ENCODE results near the gene IL4I1. TPM values are rescaled to one million over a fixed set of nuclear protein-coding genes. Genes with fewer than 3 reads are reported as not detected.

Gene IL4I1
- polyA plus RNA-seq, 2 donors = 0.18 to 0.45 TPM

GRCh38 chr19:49875177-49875576, 21.5 kb downstream of the IL4I1 start:
- Histone ChIP-seq H3K9me3 (ENCODE audit: control insufficient read depth in 2 of 2, insufficient read depth in 1 of 2, low read depth in 1 of 2, low read length in 1 of 2) (no peaks in the 10 kb centered on the region), H3K4me3 (ENCODE audit: low read depth in 1 of 2, low read length in 2 of 2) (peak overlapping the region; percentile 94 to 96), H3K27ac (ENCODE audit: low read depth in 2 of 2, low read length in 1 of 2) (peak overlapping the region in 1 of 2 donors; percentile 98), H3K27me3 (ENCODE audit: control insufficient read depth in 1 of 2, insufficient read depth in 2 of 2, low read length in 2 of 2) (no peaks in the 10 kb centered on the region), H3K4me1 (ENCODE audit: control insufficient read depth in 2 of 2, insufficient read depth in 2 of 2, low read length in 1 of 2) (peaks cover 2 to 15% of the 10 kb centered on the region in 2 donors), H3K36me3 (ENCODE audit: control insufficient read depth in 2 of 2, insufficient read depth in 2 of 2, low read length in 1 of 2) (peaks cover 11 to 13% of the 10 kb centered on the region in 2 donors)
- WGBS, 2 donors = 76 to 84% methylated on average over 4 of the region's 4 CpGs

GRCh38 chr19:49874503-49875157, 22.1 kb downstream of the IL4I1 start:
- H3K27me3 ChIP-seq (ENCODE audit: control insufficient read depth in 1 of 2, insufficient read depth in 2 of 2, low read length in 2 of 2) = no peaks in the 10 kb centered on the region
- 80 to 87% methylated on average over 11 of the region's 11 CpGs for WGBS, 2 donors
- peaks cover 9 to 11% of the 10 kb centered on the region in 2 donors for H3K36me3 ChIP-seq (ENCODE audit: control insufficient read depth in 2 of 2, insufficient read depth in 2 of 2, low read length in 1 of 2)
- peak overlapping the region in 1 of 2 donors; percentile 98 for H3K27ac ChIP-seq (ENCODE audit: low read depth in 2 of 2, low read length in 1 of 2)
- peaks cover 2 to 19% of the 10 kb centered on the region in 2 donors for H3K4me1 ChIP-seq (ENCODE audit: control insufficient read depth in 2 of 2, insufficient read depth in 2 of 2, low read length in 1 of 2)
- H3K4me3 ChIP-seq (ENCODE audit: low read depth in 1 of 2, low read length in 2 of 2) = no peak overlapping the region
- H3K9me3 ChIP-seq (ENCODE audit: control insufficient read depth in 2 of 2, insufficient read depth in 1 of 2, low read depth in 1 of 2, low read length in 1 of 2) = no peaks in the 10 kb centered on the region

GRCh38 chr19:49873834-49874233, 22.9 kb downstream of the IL4I1 start:
- 85% methylated on average over 10 of the region's 10 CpGs for WGBS, 2 donors
- H3K4me3 ChIP-seq (ENCODE audit: low read depth in 1 of 2, low read length in 2 of 2) = no peak overlapping the region
- peaks cover 9% of the 10 kb centered on the region in 2 donors for H3K36me3 ChIP-seq (ENCODE audit: control insufficient read depth in 2 of 2, insufficient read depth in 2 of 2, low read length in 1 of 2)
- H3K27ac ChIP-seq (ENCODE audit: low read depth in 2 of 2, low read length in 1 of 2) = no peak overlapping the region
- H3K9me3 ChIP-seq (ENCODE audit: control insufficient read depth in 2 of 2, insufficient read depth in 1 of 2, low read depth in 1 of 2, low read length in 1 of 2) = no peaks in the 10 kb centered on the region
- peaks cover 2 to 22% of the 10 kb centered on the region in 2 donors for H3K4me1 ChIP-seq (ENCODE audit: control insufficient read depth in 2 of 2, insufficient read depth in 2 of 2, low read length in 1 of 2)
- no peaks in the 10 kb centered on the region for H3K27me3 ChIP-seq (ENCODE audit: control insufficient read depth in 1 of 2, insufficient read depth in 2 of 2, low read length in 2 of 2)

GRCh38 chr19:49873129-49873521, 23.6 kb downstream of the IL4I1 start:
- no peaks in the 10 kb centered on the region for H3K9me3 ChIP-seq (ENCODE audit: control insufficient read depth in 2 of 2, insufficient read depth in 1 of 2, low read depth in 1 of 2, low read length in 1 of 2)
- peaks cover 2 to 19% of the 10 kb centered on the region in 2 donors for H3K4me1 ChIP-seq (ENCODE audit: control insufficient read depth in 2 of 2, insufficient read depth in 2 of 2, low read length in 1 of 2)
- no peak overlapping the region for H3K4me3 ChIP-seq (ENCODE audit: low read depth in 1 of 2, low read length in 2 of 2)
- no peaks in the 10 kb centered on the region for H3K27me3 ChIP-seq (ENCODE audit: control insufficient read depth in 1 of 2, insufficient read depth in 2 of 2, low read length in 2 of 2)
- H3K27ac ChIP-seq (ENCODE audit: low read depth in 2 of 2, low read length in 1 of 2) = no peak overlapping the region
- WGBS, 2 donors = 86 to 91% methylated on average over 22 to 29 of the region's 29 CpGs
- H3K36me3 ChIP-seq (ENCODE audit: control insufficient read depth in 2 of 2, insufficient read depth in 2 of 2, low read length in 1 of 2) = peaks cover 7 to 9% of the 10 kb centered on the region in 2 donors

GRCh38 chr19:49872245-49873128, 24.2 kb downstream of the IL4I1 start:
- Histone ChIP-seq H3K9me3 (ENCODE audit: control insufficient read depth in 2 of 2, insufficient read depth in 1 of 2, low read depth in 1 of 2, low read length in 1 of 2) (no peaks in the 10 kb centered on the region), H3K27me3 (ENCODE audit: control insufficient read depth in 1 of 2, insufficient read depth in 2 of 2, low read length in 2 of 2) (no peaks in the 10 kb centered on the region), H3K4me3 (ENCODE audit: low read depth in 1 of 2, low read length in 2 of 2) (no peak overlapping the region), H3K27ac (ENCODE audit: low read depth in 2 of 2, low read length in 1 of 2) (no peak overlapping the region), H3K4me1 (ENCODE audit: control insufficient read depth in 2 of 2, insufficient read depth in 2 of 2, low read length in 1 of 2) (peaks cover 2 to 19% of the 10 kb centered on the region in 2 donors), H3K36me3 (ENCODE audit: control insufficient read depth in 2 of 2, insufficient read depth in 2 of 2, low read length in 1 of 2) (peaks cover 7 to 9% of the 10 kb centered on the region in 2 donors)
- WGBS, 2 donors = 83 to 86% methylated on average over 26 to 27 of the region's 27 CpGs

GRCh38 chr19:49871349-49871985, 25.2 kb downstream of the IL4I1 start:
- no peaks in the 10 kb centered on the region for H3K9me3 ChIP-seq (ENCODE audit: control insufficient read depth in 2 of 2, insufficient read depth in 1 of 2, low read depth in 1 of 2, low read length in 1 of 2)
- 86 to 94% methylated on average over 17 of the region's 17 CpGs for WGBS, 2 donors
- no peak overlapping the region for H3K4me3 ChIP-seq (ENCODE audit: low read depth in 1 of 2, low read length in 2 of 2)
- peaks cover 2 to 19% of the 10 kb centered on the region in 2 donors for H3K4me1 ChIP-seq (ENCODE audit: control insufficient read depth in 2 of 2, insufficient read depth in 2 of 2, low read length in 1 of 2)
- H3K27ac ChIP-seq (ENCODE audit: low read depth in 2 of 2, low read length in 1 of 2) = peak overlapping the region in 1 of 2 donors; percentile 48
- no peaks in the 10 kb centered on the region for H3K27me3 ChIP-seq (ENCODE audit: control insufficient read depth in 1 of 2, insufficient read depth in 2 of 2, low read length in 2 of 2)
- H3K36me3 ChIP-seq (ENCODE audit: control insufficient read depth in 2 of 2, insufficient read depth in 2 of 2, low read length in 1 of 2) = peaks cover 7 to 9% of the 10 kb centered on the region in 2 donors

- WGBS, 2 donors = 71 to 72% methylated on average over 15 of the region's 15 CpGs
- Histone ChIP-seq H3K4me3 (ENCODE audit: low read depth in 1 of 2, low read length in 2 of 2) (peak overlapping the region; percentile 38 to 48), H3K27me3 (ENCODE audit: control insufficient read depth in 1 of 2, insufficient read depth in 2 of 2, low read length in 2 of 2) (no peaks in the 10 kb centered on the region), H3K4me1 (ENCODE audit: control insufficient read depth in 2 of 2, insufficient read depth in 2 of 2, low read length in 1 of 2) (peaks cover 2 to 15% of the 10 kb centered on the region in 2 donors), H3K36me3 (ENCODE audit: control insufficient read depth in 2 of 2, insufficient read depth in 2 of 2, low read length in 1 of 2) (peaks cover 7 to 9% of the 10 kb centered on the region in 2 donors), H3K27ac (ENCODE audit: low read depth in 2 of 2, low read length in 1 of 2) (peak overlapping the region; percentile 84 to 91), H3K9me3 (ENCODE audit: control insufficient read depth in 2 of 2, insufficient read depth in 1 of 2, low read depth in 1 of 2, low read length in 1 of 2) (no peaks in the 10 kb centered on the region)
These were observed 26.3 kb downstream of the IL4I1 start for GRCh38 chr19:49870309-49870901.

- peak overlapping the region; percentile 89 to 91 for H3K27ac ChIP-seq (ENCODE audit: low read depth in 2 of 2, low read length in 1 of 2)
- WGBS, 2 donors = 1 to 2% methylated on average over 61 to 67 of the region's 67 CpGs
- peaks cover 2 to 13% of the 10 kb centered on the region in 2 donors for H3K4me1 ChIP-seq (ENCODE audit: control insufficient read depth in 2 of 2, insufficient read depth in 2 of 2, low read length in 1 of 2)
- peaks cover 7 to 9% of the 10 kb centered on the region in 2 donors for H3K36me3 ChIP-seq (ENCODE audit: control insufficient read depth in 2 of 2, insufficient read depth in 2 of 2, low read length in 1 of 2)
- no peaks in the 10 kb centered on the region for H3K9me3 ChIP-seq (ENCODE audit: control insufficient read depth in 2 of 2, insufficient read depth in 1 of 2, low read depth in 1 of 2, low read length in 1 of 2)
- H3K27me3 ChIP-seq (ENCODE audit: control insufficient read depth in 1 of 2, insufficient read depth in 2 of 2, low read length in 2 of 2) = no peaks in the 10 kb centered on the region
- H3K4me3 ChIP-seq (ENCODE audit: low read depth in 1 of 2, low read length in 2 of 2) = peak overlapping the region; percentile 38 to 48
These were observed 27.0 kb downstream of the IL4I1 start for GRCh38 chr19:49869484-49870308.

Measured in esophagus (tissue), 2 donors.